HG02852 (cell line): ENCODE results near the gene SEC23IP.
"Not testable (repeated sequence)": the region's sequence is repeated elsewhere in the genome, so short reads cannot be mapped to it uniquely, and the experiment has no call there.

Experiments used
- ATAC-seq: cut with Tn5 transposase; IDR thresholded peaks from one replicate; pipeline ENCODE4 v1.9.1; 2021; ENCODE audit warnings: mild to moderate bottlenecking, moderate library complexity; ENCODE audit not compliant: unreplicated experiment

Gene SEC23IP

GRCh38 chr10:119878524-119878923, 14.0 kb upstream of the SEC23IP start:
- ATAC-seq = no peak

GRCh38 chr10:119883901-119884611, 8.5 kb upstream of the SEC23IP start:
- not testable (repeated sequence) for ATAC-seq

- not testable (repeated sequence) for ATAC-seq
Measured at GRCh38 chr10:119886070-119886469, 6.5 kb upstream of the SEC23IP start.

- ATAC-seq = not testable (repeated sequence)
Measured at GRCh38 chr10:119888715-119889114, 3.8 kb upstream of the SEC23IP start.

GRCh38 chr10:119889201-119889600, 3.3 kb upstream of the SEC23IP start:
- not testable (repeated sequence) for ATAC-seq

- ATAC-seq = not testable (repeated sequence)
Measured at GRCh38 chr10:119890307-119890706, 2.2 kb upstream of the SEC23IP start.

GRCh38 chr10:119891849-119892187, 712 bp upstream of the SEC23IP start:
- not testable (repeated sequence) for ATAC-seq

GRCh38 chr10:119893074-119893473, 544 bp downstream of the SEC23IP start:
- no peak for ATAC-seq

GRCh38 chr10:119893845-119894427, 1.4 kb downstream of the SEC23IP start:
- no peak for ATAC-seq

GRCh38 chr10:119896061-119896655, 3.6 kb downstream of the SEC23IP start:
- no peak for ATAC-seq

GRCh38 chr10:119896937-119897770, 4.6 kb downstream of the SEC23IP start:
- ATAC-seq = no peak

GRCh38 chr10:119898577-119898976, 6.0 kb downstream of the SEC23IP start:
- no peak for ATAC-seq

- no peak for ATAC-seq
Measured at GRCh38 chr10:119903946-119904666, 11.6 kb downstream of the SEC23IP start.

GRCh38 chr10:119907695-119908094, 15.2 kb downstream of the SEC23IP start:
- not testable (repeated sequence) for ATAC-seq

GRCh38 chr10:119908166-119908565, 15.6 kb downstream of the SEC23IP start:
- ATAC-seq = no peak

GRCh38 chr10:119910689-119911088, 18.2 kb downstream of the SEC23IP start:
- ATAC-seq = no peak

GRCh38 chr10:119917777-119918176, 25.2 kb downstream of the SEC23IP start:
- no peak for ATAC-seq

- ATAC-seq = no peak
Measured at GRCh38 chr10:119919271-119919670, 26.7 kb downstream of the SEC23IP start.

GRCh38 chr10:119919826-119920225, 27.3 kb downstream of the SEC23IP start:
- no peak for ATAC-seq

- ATAC-seq = no peak
Measured at GRCh38 chr10:119928411-119928810, 35.9 kb downstream of the SEC23IP start.

- ATAC-seq = no peak
Measured at GRCh38 chr10:119931871-119932270, 39.3 kb downstream of the SEC23IP start.
